Transverse colon (tissue), 4 donors: ENCODE results near the gene ST3GAL2. TPM values are rescaled to one million over a fixed set of nuclear protein-coding genes. Genes with fewer than 3 reads are reported as not detected.
"Not testable (repeated sequence)": the region's sequence is repeated elsewhere in the genome, so short reads cannot be mapped to it uniquely, and the experiment has no call there.

ENCODE experiments used
- DNase-seq: peaks from one replicate; pipeline ENCODE4 v3.0.0-alpha.2; 2019
- H3K27ac ChIP-seq, 4 donors: fragments of 200-600 bp; sonication (generic); 2 replicates each; pipeline ENCODE4 v1.5.1; 2016 to 2018; ENCODE audit warnings: inconsistent platforms in 4 of 4
- H3K27me3 ChIP-seq: fragments of 200-600 bp; sonication (generic); 2 replicates; pipeline ENCODE4 v1.5.1; 2017; ENCODE audit warnings: inconsistent platforms
- H3K36me3 ChIP-seq, 4 donors: fragments of 200-600 bp; sonication (generic); 2 replicates each; pipeline ENCODE4 v1.5.1; 2017 to 2019; ENCODE audit warnings: inconsistent platforms in 4 of 4
- H3K4me1 ChIP-seq, 4 donors: fragments of 200-600 bp; sonication (generic); 2 replicates each; pipeline ENCODE4 v1.5.1; 2017 to 2020; ENCODE audit warnings: inconsistent platforms in 4 of 4
- H3K4me3 ChIP-seq, 4 donors: fragments of 200-600 bp; sonication (generic); 1 replicate in 1 of 4; 2 replicates in 3 of 4; pipeline versions ENCODE4 v1.5.1 to v1.6.1; 2017 to 2019; ENCODE audit warnings: inconsistent platforms in 4 of 4
- H3K9me3 ChIP-seq, 2 donors: fragments of 200-600 bp; sonication (generic); 2 replicates each; pipeline ENCODE4 v1.5.1; 2017 to 2019; ENCODE audit warnings: inconsistent platforms in 2 of 2
- EP300 ChIP-seq: sonication (generic); formaldehyde crosslinking; IDR thresholded peaks from one replicate; pipeline ENCODE4 v1.6.1; 2017; ENCODE audit warnings: antibody characterized with exemption, low read depth
- POLR2A ChIP-seq: fragments of 450-650 bp; IDR thresholded peaks from one replicate; pipeline ENCODE4 v1.6.1; 2016; ENCODE audit warnings: antibody characterized with exemption, mild to moderate bottlenecking, moderate library complexity
- POLR2AphosphoS5 ChIP-seq, 3 donors: sonication (generic); formaldehyde crosslinking; IDR thresholded peaks; one replicate each; pipeline ENCODE4 v1.6.1; 2016; ENCODE audit warnings: antibody characterized with exemption in 3 of 3
- WGBS, 2 donors: methylation state at CpG; one replicate each; pipeline ENCODE4 v1.1.5; 2018; ENCODE audit warnings: low coverage in 1 of 2; 5-methylcytosine and 5-hydroxymethylcytosine counted together
- in situ Hi-C, 4 donors: fragments of 200-750 bp; cut with MboI; loops; one replicate each; pipeline versions ENCODE4 v1.15.0 to v1.15.1; 2017; ENCODE audit warnings: low sequenced_read_pairs in 3 of 4, low pct_ligation_motif_present in 1 of 4, low pct_unique_long_range_greater_than_20kb in 1 of 4
- intact Hi-C: fragments of 100-400 bp; cut with DNase I; formaldehyde crosslinking; loops from one replicate; pipeline ENCODE4 v1.15.1; 2023; ENCODE audit warnings: low total_unique reads
- total RNA-seq, 4 donors: library from RNA; depleted of rRNA; stranded (reverse); fragments of >200 nt; gene quantifications; one replicate each; pipeline ENCODE4 v1.1.0, GENCODE V29; 2016
- TF ChIP-seq, protein P1 (sequence below), 5 experiments: fragments of 200-600 bp in 3 of 5; fragments of 450-650 bp in 2 of 5; sonication (generic) in 3 of 5; IDR thresholded peaks; 1 replicate in 2 of 5; 2 replicates in 3 of 5; pipeline ENCODE4 v1.5.1; 2016 to 2017; ENCODE audit warnings: antibody characterized with exemption in 5 of 5, inconsistent platforms in 3 of 5, mild to moderate bottlenecking in 2 of 5, moderate library complexity in 1 of 5

ST3GAL2 gene
- total RNA-seq, 4 donors from 2014 or later, result 2.6 to 16.5 (median 8.5) TPM

DNA sequence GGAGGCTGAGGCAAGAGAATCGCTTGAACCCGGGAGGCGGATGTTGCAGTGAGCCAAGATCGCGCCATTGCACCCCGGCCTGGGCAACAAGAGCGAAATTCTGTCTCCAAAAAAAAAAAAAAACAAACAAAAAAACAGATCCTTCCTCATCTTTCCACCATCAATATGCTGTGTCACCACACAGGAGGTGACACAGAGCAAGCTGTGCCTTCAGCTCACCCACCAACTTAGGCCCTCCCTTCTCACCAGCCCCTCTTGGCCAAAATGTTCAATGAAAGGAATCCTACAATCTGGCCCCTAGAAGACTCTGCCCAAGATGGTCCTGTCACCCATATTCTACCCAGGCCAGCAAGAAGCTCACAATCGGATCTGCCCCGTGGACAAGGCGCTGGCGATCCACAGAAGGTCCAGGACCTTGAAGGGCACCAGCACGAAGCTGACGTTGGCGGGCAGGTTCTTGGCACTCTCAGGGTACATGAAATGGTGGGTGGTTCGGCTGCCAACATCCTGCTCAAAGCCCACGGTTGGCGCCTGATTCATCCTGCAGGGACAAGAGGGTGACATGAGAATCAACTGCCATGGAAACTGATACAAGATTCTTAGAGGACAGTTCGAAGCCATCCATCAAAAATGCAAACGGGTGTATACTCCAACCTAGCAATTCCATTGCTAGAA lies 50.8 kb downstream of the ST3GAL2 start:
- WGBS, 2 donors, result 96 to 97% methylated on average over 10 to 19 of the region's 19 CpGs
- intact Hi-C loops, result no loop called here
- no peaks in the 10 kb centered on the region for H3K9me3 ChIP-seq
- H3K4me3 ChIP-seq, result no peak overlapping the region
- DNase-seq, result no peak
- TF ChIP-seq POLR2AphosphoS5 (IDR thresholded peaks at IDR 0.05) (no peak), POLR2A (no peak), EP300 (no peak)
- TF ChIP-seq, protein P1, sequence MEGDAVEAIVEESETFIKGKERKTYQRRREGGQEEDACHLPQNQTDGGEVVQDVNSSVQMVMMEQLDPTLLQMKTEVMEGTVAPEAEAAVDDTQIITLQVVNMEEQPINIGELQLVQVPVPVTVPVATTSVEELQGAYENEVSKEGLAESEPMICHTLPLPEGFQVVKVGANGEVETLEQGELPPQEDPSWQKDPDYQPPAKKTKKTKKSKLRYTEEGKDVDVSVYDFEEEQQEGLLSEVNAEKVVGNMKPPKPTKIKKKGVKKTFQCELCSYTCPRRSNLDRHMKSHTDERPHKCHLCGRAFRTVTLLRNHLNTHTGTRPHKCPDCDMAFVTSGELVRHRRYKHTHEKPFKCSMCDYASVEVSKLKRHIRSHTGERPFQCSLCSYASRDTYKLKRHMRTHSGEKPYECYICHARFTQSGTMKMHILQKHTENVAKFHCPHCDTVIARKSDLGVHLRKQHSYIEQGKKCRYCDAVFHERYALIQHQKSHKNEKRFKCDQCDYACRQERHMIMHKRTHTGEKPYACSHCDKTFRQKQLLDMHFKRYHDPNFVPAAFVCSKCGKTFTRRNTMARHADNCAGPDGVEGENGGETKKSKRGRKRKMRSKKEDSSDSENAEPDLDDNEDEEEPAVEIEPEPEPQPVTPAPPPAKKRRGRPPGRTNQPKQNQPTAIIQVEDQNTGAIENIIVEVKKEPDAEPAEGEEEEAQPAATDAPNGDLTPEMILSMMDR (IDR thresholded peaks at IDR 0.05), result no peak
- no peaks in the 10 kb centered on the region for H3K36me3 ChIP-seq
- H3K27me3 ChIP-seq, result no peaks in the 10 kb centered on the region
- H3K4me1 ChIP-seq, result no peaks in the 10 kb centered on the region
- in situ Hi-C loops, result no loop called here
- no peak overlapping the region for H3K27ac ChIP-seq

DNA sequence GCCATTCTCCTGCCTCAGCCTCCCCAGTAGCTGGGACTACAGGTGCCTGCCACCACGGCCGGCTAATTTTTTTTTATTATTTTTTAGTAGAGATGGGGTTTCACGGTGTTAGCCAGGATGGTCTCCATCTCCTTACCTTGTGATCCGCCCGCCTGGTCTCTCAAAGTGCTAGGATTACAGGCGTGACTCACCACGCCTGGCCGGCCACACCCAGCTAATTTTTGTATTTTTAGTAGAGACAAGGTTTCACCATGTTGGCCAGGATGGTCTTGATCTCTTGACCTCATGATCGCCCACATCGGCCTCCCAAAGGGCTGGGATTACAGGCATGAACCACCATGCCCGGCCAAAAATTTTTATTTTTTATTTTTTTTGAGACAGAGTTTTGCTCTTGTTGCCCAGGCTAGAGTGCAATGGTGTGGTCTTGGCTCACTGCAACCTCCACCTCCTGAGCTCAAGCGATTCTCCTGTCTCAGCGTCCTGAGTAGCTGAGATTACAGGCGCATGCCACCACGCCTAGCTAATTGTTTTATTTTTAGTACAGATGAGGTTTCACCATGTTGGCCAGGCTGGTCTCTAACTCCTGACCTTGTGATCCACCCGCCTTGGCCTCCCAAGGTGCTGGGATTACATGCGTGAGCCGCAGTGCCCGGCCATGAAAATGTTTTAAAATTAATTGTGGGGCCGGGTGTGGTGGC lies 52.5 kb downstream of the ST3GAL2 start:
- intact Hi-C loops, in situ Hi-C loops, DNase-seq, H3K4me1 ChIP-seq, H3K27me3 ChIP-seq, H3K36me3 ChIP-seq, H3K27ac ChIP-seq, H3K4me3 ChIP-seq, H3K9me3 ChIP-seq: not testable (repeated sequence)
- WGBS, 2 donors, result 92 to 94% methylated on average over 5 to 20 of the region's 20 CpGs

DNA sequence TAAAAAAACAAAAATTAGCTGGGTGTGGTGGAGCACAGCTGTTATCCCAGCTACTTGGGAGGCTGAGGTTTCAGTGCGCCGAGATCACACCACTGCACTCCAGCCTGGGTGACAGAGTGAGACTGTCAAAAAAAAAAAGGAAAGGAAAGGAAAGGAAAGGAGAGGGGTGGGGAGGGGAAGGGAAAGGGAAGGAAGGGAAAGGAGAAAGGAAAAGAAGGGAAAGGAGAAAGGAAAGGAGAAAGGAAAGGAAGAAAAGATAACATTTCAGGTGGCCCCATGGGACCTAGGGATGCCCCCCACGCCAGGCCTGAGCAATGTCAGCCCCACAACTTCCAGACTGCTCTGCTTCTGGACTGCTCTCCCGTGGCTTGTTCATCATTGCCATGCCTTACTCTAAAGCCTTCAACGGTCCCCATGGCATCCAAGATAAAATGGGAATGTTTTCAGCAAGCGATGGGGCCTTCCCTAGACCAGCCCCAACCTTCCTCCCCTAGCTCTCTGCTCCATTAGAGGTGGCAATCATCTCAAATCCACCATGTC lies 55.4 kb downstream of the ST3GAL2 start:
- in situ Hi-C loops, result no loop called here
- WGBS, 2 donors, result 90 to 100% methylated on average over 2 to 6 of the region's 6 CpGs
- intact Hi-C loops, result loop anchor here (5.0 kb wide), 1 partner anchor 69 kb away; the partner anchor contains the start of gene FCSK
- peaks cover 7 to 18% (median 16%) of the 10 kb centered on the region in 4 donors for H3K4me1 ChIP-seq
- TF ChIP-seq, protein P1 (IDR thresholded peaks at IDR 0.05), result no peak
- no peak for TF ChIP-seq EP300
- TF ChIP-seq POLR2AphosphoS5 (IDR thresholded peaks at IDR 0.05), result no peak
- TF ChIP-seq POLR2A, result no peak
- H3K36me3 ChIP-seq, result no peaks in the 10 kb centered on the region
- no peaks in the 10 kb centered on the region for H3K9me3 ChIP-seq
- H3K4me3 ChIP-seq, result no peak overlapping the region
- no peaks in the 10 kb centered on the region for H3K27me3 ChIP-seq
- no peak overlapping the region for H3K27ac ChIP-seq
- DNase-seq, result no peak

DNA sequence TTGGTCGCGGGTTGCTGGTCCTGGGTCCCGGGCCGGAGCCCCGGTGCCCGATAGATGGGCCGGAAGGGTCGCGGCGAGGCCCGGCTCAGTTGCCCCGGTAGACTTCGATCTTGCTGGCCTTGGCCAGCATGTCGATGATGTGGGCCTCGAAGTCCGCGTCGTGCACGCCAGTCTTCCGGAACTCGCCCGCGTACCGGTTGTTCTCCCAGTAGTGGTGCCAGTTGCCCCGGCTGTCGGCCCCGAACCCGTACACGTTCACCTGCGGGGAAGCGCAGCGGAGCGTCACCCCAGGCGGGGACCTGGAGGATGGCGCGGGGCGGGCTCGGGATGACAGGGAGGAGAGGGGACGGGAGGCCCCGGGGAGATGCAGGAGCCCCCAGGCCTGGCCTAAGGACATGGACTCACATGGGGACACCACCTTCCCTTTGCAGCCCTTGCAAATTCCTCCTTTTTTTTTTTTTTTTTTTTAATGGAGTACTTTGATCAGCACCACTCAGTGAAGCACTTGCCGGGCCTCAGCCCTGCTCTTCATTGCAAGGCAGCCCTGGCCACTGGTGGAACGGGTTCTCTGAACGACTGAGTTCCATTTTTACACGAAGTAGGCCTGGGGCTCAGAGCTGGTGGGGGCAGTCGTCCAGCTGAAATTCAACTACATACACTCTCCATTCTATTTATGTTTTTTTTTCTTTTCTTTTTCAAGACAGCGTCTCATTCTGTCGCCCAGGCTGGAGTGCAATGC lies 57.1 kb downstream of the ST3GAL2 start:
- TF ChIP-seq, protein P1 (IDR thresholded peaks at IDR 0.05), result no peak
- TF ChIP-seq EP300 (no peak), POLR2A (peak; percentile 66)
- intact Hi-C loops, result loop anchor here (5.0 kb wide), 1 partner anchor 71 kb away; the partner anchor contains the start of gene FCSK
- in situ Hi-C loops, result no loop called here

More for the DNA sequence above, 57.1 kb downstream of the ST3GAL2 start:
- Histone ChIP-seq H3K4me3 (peak overlapping the region; percentile 55 to 74 (median 67)), H3K9me3 (no peaks in the 10 kb centered on the region), H3K27me3 (no peaks in the 10 kb centered on the region), H3K4me1 (peaks cover 7 to 18% (median 16%) of the 10 kb centered on the region in 4 donors), H3K27ac (peak overlapping the region; percentile 88 to 96 (median 90)), H3K36me3 (no peaks in the 10 kb centered on the region)
- WGBS, 2 donors, result 12 to 55% methylated on average over 6 to 47 of the region's 47 CpGs
- DNase-seq, result no peak
